OCI-LY3 (cell line): ENCODE data around the gene PGAM1.

Experiments
- EZH2phosphoT487 ChIP-seq: fragments of 200-600 bp; shearing (Covaris generic); IDR thresholded peaks from 2 replicates; pipeline ENCODE4 v1.6.1; 2018; ENCODE audit warnings: antibody characterized with exemption, mixed run types, low read depth
- TF ChIP-seq, protein P1 (sequence below): fragments of 200-600, 300-600 bp; sonication (generic); IDR thresholded peaks from 2 replicates; pipeline ENCODE4 v1.5.1; 2014; ENCODE audit warnings: antibody characterized with exemption, low read length, low read depth

DNA sequence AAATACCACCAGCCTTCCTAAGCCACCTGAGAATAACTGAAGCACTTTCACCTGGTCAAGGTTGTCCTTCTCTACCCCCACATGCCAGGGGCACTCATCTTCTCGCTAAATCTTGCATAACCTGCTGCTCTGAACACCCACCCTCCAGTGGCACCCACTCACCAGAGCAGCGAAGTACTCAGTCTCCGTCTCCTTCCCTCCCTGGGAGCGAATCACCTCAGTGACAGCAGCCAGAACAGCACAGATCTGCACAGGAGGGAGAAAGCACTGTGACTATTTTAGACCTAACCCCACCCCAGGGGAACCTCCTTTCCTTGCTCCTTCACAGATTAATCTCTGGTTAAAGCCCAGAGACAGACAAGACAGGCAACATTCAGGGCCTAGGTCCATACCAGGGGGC is 29.9 kb upstream of the PGAM1 start:
- TF ChIP-seq, protein P1, sequence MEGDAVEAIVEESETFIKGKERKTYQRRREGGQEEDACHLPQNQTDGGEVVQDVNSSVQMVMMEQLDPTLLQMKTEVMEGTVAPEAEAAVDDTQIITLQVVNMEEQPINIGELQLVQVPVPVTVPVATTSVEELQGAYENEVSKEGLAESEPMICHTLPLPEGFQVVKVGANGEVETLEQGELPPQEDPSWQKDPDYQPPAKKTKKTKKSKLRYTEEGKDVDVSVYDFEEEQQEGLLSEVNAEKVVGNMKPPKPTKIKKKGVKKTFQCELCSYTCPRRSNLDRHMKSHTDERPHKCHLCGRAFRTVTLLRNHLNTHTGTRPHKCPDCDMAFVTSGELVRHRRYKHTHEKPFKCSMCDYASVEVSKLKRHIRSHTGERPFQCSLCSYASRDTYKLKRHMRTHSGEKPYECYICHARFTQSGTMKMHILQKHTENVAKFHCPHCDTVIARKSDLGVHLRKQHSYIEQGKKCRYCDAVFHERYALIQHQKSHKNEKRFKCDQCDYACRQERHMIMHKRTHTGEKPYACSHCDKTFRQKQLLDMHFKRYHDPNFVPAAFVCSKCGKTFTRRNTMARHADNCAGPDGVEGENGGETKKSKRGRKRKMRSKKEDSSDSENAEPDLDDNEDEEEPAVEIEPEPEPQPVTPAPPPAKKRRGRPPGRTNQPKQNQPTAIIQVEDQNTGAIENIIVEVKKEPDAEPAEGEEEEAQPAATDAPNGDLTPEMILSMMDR: no peak
- TF ChIP-seq EZH2phosphoT487: no peak
